Measurements from ENCODE around the gene ANKRD27.

Gene ANKRD27

GRCh38 chr19:32702010-32702409 lies 27.0 kb upstream of the ANKRD27 start (continued):
- no peak for TF ChIP-seq ZNF600 (tag by site-specific recombination; IDR thresholded peaks at IDR 0.05)
- no peak for TF ChIP-seq ZNF621 (tag by site-specific recombination; IDR thresholded peaks at IDR 0.05)
- no peak for TF ChIP-seq ZNF549 (tag by site-specific recombination; IDR thresholded peaks at IDR 0.05)
- no peak for TF ChIP-seq ZNF654 (tag by site-specific recombination; IDR thresholded peaks at IDR 0.05; ENCODE audit: low read depth)
- no peak for TF ChIP-seq ZNF132 (tag by site-specific recombination; IDR thresholded peaks at IDR 0.05; ENCODE audit: borderline replicate concordance)
- no peak for TF ChIP-seq ZNF658 (tag by site-specific recombination; IDR thresholded peaks at IDR 0.05)
- TF ChIP-seq ZNF274 (IDR thresholded peaks at IDR 0.05; ENCODE audit: low read length) = no peak
- no peak for TF ChIP-seq ZNF274 (tag by site-specific recombination; IDR thresholded peaks at IDR 0.05; ENCODE audit: borderline replicate concordance)
- peak; percentile 49 for TF ChIP-seq ZXDB (tag by site-specific recombination; IDR thresholded peaks at IDR 0.05)
- no peak for TF ChIP-seq ZNF623 (tag by site-specific recombination; IDR thresholded peaks at IDR 0.05)
- no peak for TF ChIP-seq ZNF747 (tag by site-specific recombination; IDR thresholded peaks at IDR 0.05)
- no peak for TF ChIP-seq SETDB1 (IDR thresholded peaks at IDR 0.05; ENCODE audit: insufficient read length, low read length)
- TF ChIP-seq KLF10 (tag by site-specific recombination; IDR thresholded peaks at IDR 0.05) = no peak
- TF ChIP-seq, protein P1, sequence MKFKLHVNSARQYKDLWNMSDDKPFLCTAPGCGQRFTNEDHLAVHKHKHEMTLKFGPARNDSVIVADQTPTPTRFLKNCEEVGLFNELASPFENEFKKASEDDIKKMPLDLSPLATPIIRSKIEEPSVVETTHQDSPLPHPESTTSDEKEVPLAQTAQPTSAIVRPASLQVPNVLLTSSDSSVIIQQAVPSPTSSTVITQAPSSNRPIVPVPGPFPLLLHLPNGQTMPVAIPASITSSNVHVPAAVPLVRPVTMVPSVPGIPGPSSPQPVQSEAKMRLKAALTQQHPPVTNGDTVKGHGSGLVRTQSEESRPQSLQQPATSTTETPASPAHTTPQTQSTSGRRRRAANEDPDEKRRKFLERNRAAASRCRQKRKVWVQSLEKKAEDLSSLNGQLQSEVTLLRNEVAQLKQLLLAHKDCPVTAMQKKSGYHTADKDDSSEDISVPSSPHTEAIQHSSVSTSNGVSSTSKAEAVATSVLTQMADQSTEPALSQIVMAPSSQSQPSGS (tag by site-specific recombination; IDR thresholded peaks at IDR 0.05; ENCODE audit: low read depth) = no peak
- TF ChIP-seq SCRT2 (tag by site-specific recombination; IDR thresholded peaks at IDR 0.05) = no peak
- no peak for TF ChIP-seq ZNF560 (tag by site-specific recombination; IDR thresholded peaks at IDR 0.05; ENCODE audit: borderline replicate concordance)
- TF ChIP-seq ZNF302 (tag by site-specific recombination; IDR thresholded peaks at IDR 0.05; ENCODE audit: low read depth) = no peak; the same call in 1 of the 2 replicates
- TF ChIP-seq, protein P2, sequence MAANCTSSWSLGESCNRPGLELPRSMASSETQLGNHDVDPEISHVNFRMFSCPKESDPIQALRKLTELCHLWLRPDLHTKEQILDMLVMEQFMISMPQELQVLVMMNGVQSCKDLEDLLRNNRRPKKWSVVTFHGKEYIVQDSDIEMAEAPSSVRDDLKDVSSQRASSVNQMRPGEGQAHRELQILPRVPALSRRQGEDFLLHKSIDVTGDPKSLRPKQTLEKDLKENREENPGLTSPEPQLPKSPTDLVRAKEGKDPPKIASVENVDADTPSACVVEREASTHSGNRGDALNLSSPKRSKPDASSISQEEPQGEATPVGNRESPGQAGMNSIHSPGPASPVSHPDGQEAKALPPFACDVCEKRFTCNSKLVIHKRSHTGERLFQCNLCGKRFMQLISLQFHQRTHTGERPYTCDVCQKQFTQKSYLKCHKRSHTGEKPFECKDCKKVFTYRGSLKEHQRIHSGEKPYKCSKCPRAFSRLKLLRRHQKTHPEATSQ (tag by site-specific recombination; IDR thresholded peaks at IDR 0.05) = no peak
- TF ChIP-seq ZNF426 (tag by site-specific recombination; IDR thresholded peaks at IDR 0.05) = no peak
- TF ChIP-seq, protein P3, sequence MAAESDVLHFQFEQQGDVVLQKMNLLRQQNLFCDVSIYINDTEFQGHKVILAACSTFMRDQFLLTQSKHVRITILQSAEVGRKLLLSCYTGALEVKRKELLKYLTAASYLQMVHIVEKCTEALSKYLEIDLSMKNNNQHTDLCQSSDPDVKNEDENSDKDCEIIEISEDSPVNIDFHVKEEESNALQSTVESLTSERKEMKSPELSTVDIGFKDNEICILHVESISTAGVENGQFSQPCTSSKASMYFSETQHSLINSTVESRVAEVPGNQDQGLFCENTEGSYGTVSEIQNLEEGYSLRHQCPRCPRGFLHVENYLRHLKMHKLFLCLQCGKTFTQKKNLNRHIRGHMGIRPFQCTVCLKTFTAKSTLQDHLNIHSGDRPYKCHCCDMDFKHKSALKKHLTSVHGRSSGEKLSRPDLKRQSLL (tag by site-specific recombination; IDR thresholded peaks at IDR 0.05) = no peak
- TF ChIP-seq ZEB2 (tag by site-specific recombination; IDR thresholded peaks at IDR 0.05) = no peak
- TF ChIP-seq GLI4 (tag by site-specific recombination; IDR thresholded peaks at IDR 0.05) = no peak
- TF ChIP-seq INSM2 (tag by site-specific recombination; IDR thresholded peaks at IDR 0.05) = no peak
- TF ChIP-seq OSR2 (tag by site-specific recombination; IDR thresholded peaks at IDR 0.05) = peak; percentile 88
- no peak for TF ChIP-seq ZNF544 (tag by site-specific recombination; IDR thresholded peaks at IDR 0.05)
- TF ChIP-seq ZNF214 (tag by site-specific recombination; IDR thresholded peaks at IDR 0.05; ENCODE audit: borderline replicate concordance) = no peak
- TF ChIP-seq, protein P4, sequence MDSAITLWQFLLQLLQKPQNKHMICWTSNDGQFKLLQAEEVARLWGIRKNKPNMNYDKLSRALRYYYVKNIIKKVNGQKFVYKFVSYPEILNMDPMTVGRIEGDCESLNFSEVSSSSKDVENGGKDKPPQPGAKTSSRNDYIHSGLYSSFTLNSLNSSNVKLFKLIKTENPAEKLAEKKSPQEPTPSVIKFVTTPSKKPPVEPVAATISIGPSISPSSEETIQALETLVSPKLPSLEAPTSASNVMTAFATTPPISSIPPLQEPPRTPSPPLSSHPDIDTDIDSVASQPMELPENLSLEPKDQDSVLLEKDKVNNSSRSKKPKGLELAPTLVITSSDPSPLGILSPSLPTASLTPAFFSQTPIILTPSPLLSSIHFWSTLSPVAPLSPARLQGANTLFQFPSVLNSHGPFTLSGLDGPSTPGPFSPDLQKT (IDR thresholded peaks at IDR 0.05; ENCODE audit: borderline replicate concordance, low read depth, low read length) = no peak
- TF ChIP-seq ZNF37A (tag by site-specific recombination; IDR thresholded peaks at IDR 0.05) = no peak
- no peak for TF ChIP-seq PBX3 (CRISPR knock-in tag; IDR thresholded peaks at IDR 0.05)
- TF ChIP-seq ZNF140 (tag by site-specific recombination; IDR thresholded peaks at IDR 0.05) = no peak
- TF ChIP-seq ZIC2 (tag by site-specific recombination; IDR thresholded peaks at IDR 0.05) = peak; percentile 13; the same call in 1 of the 2 replicates
- TF ChIP-seq ZNF148 (tag by site-specific recombination; IDR thresholded peaks at IDR 0.05; ENCODE audit: borderline replicate concordance) = no peak

Data from HEK293 (cell line).